ENCODE results near the gene SAMD7.

The SAMD7 gene, protein sequence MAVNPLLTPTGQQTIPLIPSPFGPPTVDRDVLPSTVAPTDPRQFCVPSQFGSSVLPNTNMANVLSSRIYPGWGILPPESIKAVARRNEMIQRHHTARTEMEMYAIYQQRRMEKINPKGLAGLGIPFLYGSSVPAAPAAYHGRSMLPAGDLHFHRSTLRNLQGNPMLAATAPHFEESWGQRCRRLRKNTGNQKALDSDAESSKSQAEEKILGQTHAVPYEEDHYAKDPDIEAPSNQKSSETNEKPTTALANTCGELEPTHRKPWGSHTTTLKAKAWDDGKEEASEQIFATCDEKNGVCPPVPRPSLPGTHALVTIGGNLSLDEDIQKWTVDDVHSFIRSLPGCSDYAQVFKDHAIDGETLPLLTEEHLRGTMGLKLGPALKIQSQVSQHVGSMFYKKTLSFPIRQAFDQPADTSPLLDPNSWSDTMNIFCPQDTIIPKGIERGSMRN

DNA sequence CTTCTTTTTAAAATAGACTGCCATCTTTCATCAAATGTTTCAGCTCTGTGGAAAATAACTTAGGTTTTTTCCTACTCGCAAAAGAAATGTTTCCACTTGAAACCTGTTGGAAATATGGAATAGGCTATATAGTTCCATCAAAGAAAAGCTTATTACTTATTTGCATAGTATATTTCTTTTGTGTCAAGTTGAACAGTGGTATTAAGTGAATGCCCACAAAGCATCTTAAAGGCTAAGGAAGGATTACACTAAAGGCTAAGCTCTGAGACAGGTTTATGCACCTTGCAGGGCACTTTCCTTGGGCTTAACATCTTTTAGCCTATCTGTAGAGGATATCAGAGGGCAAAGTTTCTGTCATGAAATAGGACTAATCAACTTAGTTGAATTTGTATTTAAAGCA, at the start of gene SAMD7:
Gene SAMD7, plus strand, starts transcription at position 301 of the 400 bp plus-strand sequence. CDS start 7,927 bp downstream, outside the sequence.
- no peak for DNase-seq

DNA sequence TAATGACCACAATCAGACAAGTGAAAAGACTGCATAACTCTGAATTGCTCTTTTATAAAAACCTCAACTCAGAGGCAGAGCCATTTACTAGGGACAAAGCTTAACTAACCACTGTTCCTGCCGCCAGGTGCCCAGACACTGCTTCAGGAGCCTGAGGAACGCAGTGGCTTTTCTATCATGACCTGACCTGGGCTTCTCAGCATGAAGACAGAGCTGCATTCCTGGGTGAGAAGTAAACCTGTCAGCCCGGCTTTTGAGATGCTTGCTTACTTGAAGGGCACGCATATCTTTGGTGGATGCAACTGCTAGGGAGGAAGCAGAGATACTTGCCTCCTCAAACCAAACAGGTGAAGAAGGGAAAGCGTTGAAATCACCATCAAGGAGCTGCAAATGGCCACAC, 49.5 kb upstream of the SAMD7 start:
- DNase-seq: no peak

DNA sequence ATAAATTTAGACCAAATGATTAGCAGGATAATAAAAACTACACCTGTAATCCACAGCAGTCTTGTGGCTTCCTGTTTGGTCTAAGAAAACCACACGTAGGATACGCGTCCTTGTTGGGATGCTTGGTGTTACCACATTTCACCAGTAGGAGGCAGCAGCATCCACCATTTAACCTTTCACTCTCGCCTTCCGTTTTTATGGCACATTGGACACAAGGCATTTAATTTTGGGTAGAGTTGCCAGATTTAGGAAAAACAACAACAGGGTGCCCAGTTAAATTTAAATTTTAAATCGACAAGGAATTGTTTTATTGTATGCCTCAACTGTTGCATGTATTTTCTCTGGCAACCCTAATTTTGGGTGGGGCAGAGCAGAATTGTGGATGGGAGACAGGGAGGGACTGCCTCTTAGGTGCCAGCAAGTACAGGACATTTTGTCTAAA, 47.9 kb upstream of the SAMD7 start:
- no peak for DNase-seq

DNA sequence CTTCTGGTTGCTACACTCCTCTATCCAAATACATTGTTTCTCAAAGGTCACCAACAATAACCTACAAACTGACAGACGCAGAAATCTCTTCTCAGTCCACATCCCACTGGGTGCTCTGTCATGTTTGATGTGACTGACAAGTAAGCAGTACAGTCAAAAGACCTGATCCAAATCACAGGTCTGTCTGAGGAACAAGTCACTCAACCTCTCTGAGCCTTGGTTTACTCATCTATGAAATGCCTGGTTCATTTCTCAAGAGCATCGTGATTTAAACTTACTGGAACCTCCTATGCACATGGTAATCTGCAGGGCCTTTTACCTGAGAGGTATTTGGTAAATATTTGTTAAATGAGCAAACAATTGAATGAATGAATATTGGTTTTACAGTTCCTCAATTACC, 47.1 kb upstream of the SAMD7 start:
- DNase-seq: no peak

DNA sequence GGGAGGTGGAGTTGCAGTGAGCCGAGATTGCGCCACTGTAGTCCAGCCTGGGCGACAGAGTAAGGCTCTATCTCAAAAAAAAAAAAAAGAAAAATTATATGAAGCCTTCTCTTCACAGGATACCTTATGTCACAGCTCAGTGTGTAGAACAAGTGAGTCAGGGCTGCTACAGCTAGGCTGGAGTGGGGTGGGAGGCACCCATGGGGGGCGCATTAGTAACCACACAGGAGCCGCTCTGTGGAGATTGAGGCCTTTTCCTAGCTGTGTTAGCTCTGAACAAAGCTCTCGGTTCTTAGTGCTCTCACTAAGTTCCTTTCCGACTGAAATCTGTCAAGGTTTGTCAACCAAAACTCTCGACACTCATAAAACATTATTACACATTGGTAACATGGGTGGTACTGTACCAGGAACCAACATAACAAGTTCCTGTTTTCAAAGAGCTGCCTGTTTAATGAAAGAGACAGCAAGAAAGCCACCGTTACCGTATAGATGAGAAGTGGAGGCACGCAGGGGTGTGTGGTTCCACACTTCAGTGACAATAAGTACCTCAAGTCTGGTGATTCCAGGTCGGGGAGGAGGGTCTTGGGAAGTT, 46.1 kb upstream of the SAMD7 start:
- no peak for DNase-seq

DNA sequence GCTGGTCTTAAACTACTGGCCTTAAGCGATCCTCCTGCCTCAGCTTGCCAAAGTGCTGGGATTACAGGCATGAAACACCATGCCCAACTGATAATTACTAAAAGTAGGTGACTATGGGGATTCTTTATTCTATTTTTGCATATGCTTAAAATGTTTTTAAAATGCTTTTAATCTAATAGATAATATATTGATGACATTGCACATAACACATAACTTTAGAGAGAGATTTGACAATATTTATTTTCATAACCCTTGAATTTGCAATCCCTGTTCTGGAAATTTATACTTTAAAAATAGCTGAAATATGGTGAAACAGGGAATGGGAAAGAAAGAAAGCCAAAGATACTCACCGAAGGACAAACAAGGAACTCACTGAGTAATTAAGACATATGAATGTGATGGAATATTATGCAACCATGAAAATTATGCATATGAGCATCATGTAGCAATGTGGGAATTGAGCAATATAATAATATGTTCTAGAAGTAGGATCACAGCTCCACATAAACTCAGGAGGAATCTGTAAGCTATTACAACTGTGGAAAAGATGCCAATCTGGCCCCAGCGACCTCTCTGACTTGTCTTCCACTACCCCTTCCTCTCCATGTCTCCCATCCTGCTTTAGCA, 43.7 kb upstream of the SAMD7 start:
- no peak for DNase-seq

DNA sequence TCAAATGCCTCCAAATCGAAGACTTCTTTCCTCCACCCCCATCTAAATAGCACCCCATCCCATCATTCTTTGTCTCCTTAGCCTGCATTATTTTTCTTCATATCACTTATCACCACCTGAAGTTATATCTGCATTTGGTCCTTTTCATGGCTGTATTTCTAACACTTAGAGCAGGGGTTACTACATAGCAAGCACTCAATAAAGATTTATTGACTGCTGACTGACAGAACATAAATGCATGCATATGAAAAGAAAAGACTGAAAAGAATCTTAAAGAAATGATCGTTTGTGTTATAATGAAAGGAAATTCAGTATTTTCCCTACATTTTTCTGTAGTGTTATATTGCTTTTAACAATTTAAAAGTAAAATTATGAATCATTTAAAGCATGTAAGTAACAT, 43.0 kb upstream of the SAMD7 start:
- no peak for DNase-seq

DNA sequence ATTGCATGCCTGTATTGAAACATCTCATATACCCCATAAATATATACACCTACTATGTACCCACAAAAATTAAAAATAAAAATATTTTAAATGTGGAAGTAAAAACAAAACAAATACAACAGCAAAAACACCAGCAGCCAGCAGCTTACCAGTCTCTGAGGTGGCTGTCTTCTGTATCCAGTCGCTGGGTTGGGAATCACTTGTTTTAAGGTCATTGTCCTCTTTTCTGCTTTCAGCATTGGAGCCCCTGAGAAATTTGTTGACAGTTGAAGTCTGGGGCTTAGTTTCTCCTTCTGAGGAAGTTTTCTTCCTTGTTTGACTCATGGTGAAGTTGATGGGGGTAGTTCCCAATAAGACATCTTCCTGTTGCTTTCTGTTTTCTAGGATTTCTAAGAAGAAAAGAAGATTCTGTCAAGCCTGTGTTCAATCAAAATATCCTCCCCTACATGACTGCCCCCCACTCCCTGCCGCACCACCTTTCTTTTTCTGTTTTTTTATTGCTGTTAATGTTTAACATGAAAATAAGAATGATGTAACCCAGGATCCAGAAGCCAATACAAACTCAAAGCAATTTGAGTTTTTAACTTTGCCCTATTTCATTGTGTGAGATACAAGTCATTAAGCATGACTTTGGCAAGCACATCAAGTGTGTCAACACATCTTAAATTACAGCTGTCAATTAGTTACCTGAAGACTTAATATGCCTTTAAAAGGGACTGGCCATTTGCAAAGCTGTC, 41.7 kb upstream of the SAMD7 start, which contains the start of gene LRRC31:
Gene LRRC31, minus strand, starts transcription at position 452 of the 737 bp plus-strand sequence. Its CDS starts 128 bp downstream, at position 324.
- DNase-seq: no peak

DNA sequence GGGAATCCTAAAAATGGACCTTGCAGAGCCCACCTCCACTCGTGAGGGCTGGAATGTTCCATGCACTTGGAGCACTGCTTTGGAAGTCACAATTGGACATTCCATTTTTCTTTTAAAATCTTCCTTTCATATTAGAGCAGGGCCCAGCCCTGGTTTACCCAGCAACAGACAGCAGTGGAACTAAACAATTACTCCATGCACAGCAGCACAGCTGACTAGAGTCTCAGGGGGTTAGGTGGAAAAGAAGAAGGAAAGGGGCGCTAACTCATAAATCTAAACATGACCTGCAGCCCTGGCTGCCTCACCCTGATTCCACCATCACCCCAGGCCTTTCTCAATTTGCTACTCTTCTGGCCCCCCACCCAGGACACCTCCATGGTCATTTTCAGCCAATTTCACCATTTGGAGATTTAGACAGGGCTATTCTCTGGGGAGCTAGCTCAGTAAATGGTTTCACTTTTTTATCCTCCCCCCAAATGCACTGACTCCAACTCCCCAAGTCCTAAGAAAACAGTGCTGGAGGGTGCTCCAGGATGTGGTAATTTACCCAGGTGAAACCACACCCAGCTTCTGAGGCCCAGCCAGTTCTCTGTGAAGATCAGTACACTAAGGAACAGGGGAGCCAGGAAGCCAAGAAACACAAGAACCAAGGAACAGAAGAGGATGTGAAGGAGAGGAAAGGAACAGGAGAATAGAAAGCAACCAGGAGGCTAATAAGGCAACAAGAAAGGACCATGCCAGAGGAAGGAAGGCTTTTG, 40.1 kb upstream of the SAMD7 start:
- no peak for DNase-seq

DNA sequence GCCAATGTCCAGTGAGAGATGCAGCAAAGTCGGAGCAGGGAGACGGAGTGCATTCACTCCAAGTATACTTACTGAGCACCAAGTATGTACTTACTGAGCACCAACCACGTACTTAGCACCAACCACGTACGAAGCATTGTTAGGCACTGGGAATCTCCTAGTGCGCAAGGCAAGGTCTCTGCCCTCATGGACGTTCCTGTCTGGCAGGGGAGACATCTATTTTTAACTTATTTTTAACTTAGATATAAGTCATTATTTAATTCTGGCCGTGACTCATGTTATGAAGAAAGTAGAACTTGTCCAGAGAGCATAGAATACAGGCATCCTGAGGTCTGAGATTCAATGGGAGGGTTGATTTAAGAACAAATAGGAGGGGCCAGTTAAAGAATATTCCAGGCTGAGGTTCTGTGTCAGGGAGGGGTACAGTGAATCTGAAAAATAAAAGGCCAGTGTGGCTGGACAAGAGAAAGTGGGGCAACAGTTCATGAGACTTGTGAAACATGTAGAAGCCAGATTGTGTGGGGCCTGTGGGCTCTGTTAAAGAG, 32.3 kb upstream of the SAMD7 start:
- no peak for DNase-seq

DNA sequence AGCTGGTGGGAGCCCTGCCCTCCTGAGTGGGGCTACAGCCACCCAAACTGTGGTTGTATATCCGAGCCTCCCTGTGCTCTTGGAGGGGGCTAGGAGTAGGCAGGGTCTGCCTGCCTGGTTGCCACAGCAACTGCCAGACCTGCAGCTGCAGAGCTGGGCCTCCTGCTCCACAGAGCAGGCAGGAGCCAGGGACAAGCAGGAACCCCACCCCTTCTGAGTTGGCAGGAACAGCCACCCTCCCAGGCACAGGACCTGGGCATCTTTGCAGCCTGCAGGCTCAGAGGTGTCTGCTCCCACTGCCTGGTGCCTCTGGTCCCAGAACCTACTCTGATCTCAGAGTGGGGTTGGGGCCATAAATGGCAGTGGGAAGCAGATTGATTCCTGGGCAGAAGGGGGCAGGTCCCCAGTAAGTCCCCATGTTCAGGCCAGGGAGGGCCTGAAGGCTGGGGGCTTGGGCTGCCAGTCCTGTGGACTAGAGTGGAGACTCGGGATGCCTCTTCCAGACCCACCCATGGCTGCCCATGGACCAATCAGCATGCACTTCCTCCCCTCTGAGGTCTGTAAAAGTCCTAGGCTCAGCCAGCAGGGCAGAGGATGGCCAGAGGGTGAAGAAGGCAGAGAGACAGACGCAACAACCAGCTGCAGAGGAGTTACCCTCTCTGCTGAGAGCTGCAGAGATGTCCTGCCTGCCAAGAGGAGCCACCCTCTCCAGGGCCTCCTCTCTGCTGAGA, 31.4 kb upstream of the SAMD7 start:
- no peak for DNase-seq

DNA sequence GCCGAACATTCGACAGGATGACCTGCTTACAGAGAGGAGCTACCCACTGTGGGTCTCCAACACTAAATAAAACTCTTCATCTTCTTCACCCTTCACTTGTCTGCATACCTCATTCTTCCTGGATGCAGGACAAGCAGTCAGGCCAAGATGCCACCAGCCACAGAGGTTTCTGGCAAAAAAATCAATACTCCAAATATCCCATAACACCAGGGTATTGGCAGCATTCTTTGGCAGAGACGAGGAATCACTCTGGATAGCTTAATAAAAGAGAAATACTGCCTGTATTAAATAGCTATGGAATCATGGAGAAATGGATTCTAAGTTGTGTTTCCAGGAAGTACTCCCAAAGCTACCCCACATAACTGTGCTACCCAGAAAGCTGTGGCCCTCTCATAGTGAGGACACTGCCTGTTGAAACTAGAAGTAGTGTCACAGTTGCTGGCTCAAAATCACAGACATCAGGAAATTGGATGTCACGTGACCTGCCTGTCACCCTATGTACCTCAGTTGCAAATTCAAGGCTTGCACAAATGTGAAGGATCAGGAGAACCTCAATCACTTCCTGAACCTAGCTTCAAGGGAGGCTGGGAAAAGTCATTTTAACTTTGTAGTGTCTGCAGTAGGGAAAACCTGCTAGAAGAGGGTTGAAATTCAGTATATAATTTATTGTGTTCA, 30.7 kb upstream of the SAMD7 start:
- DNase-seq: no peak

DNA sequence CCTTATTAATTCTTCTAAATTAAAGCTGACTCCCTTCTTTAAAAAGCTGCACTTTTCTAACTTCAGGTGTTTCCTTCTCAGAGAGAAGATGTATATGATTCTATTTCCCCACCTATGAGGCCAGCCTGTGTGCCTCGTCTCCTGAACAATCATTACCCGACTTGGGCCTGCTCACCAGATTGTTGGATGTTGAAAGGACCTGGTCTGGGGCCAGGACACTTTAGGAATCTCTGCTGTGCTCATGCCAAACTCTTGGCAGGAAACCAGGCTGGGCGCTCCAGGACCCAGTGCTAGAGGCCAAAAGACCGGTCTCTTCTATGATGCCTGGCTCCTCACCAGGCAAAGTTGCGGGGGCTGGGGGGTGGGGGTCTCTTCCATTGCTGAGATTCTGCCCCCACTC, 24.7 kb upstream of the SAMD7 start:
- DNase-seq: no peak

DNA sequence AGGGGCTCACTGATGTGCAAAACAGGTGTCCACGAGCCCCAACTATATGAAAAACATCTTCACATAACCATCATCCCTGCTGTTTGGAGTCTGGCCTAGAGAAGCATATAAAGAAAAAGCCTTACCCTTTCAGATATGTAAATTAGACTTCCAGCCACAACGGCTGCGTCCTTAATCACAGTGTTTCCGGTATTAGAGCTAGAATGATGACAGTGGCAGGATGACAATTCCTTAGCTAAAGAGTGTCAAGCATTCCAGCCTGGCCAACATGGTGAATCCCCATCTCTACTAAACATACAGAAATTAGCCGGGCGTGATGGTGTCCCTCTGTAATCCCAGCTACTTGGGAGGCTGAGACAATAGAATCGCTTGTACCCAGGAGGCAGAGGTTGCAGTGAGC, 19.5 kb upstream of the SAMD7 start:
- DNase-seq: no peak

DNA sequence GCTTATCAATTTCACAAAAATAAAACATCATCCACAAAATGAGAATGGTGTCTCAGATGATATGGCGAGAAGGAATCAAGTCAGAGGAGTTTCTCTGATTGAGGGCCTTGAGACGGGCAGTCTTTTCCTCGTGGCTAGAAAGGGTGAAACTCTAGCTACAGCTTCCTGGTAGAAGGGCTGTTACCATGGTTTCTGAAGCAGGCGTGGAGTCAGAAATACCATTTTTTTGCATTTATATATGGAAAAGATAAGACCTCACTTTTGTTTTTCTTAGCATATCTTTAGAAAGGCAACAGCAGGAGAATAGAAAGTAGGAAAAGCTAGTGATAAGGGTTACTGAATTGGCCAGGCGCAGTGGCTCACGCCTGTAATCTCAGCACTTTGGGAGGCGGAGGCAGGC, 17.3 kb upstream of the SAMD7 start:
- no peak for DNase-seq

DNA sequence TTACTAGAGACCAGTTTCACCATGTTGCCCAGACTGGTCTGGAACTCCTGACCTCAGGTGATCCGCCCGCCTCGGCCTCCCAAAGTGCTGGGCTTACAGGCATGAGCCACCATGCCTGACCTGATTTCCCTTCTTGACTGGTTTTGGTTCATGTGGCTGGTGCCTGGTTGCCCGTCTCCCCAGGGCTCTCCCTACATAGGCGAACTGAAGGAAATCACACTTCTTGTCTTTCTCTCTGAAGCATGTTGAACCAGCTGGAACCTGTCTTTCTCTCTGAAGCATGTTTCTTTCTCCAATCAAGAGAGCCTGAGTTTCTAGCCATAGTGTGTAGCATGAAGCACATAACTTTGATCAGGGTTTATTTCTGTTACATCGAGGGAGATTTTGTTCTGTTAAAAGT, 16.3 kb upstream of the SAMD7 start:
- no peak for DNase-seq

DNA sequence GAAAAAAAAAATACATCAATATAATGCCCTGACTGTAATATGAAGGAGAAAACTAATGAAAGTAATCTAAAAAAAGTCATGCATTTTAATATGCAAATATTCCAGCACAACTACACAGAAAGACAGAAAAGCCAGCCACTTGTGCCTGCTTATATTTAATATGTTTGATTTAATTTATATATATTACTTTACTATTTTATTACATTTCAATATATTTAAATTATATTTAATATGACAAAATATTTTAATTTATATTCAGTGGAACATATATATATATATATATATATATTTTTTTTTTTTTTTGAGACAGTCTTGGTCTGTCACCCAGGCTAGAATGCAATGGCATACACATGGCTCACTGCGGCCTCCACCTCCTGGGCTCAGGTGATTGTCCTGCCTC, 14.1 kb upstream of the SAMD7 start:
- no peak for DNase-seq

DNA sequence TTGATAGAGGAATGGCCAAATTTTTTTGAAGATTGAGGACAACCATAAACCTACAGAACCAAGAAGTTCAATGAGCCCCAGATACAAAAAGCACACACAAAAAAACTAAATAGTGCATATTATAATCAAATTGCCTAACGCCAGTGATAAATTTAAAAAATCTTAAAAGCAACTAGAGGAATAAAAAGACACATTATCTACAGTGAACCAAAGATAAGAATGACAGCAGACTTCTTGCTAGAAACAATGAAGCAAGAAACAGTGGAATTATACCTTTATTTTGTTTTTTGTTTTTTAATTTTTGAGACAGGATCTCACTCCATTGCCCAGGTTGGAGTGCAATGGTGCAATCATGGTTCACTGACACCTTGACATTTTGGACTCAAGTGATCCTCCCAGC, 9.9 kb upstream of the SAMD7 start:
- no peak for DNase-seq

DNA sequence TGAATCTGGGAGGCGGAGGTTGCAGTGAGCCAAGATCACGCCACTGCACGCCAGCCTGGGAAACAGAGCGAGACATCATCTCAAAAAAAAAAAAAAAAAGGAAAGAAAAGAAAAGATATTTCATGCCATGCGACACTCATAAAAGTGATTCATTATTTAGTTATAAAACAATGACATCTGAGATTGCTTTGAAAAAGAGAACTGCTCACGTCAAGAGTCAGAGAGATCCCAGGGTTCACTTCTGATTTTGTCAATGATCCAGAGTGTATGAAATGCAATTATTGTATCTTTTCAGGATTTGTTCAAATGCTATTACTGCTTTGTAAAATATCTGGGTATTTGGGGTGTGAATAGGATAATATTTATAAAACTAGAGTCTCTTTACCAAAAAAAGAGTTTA, 6.0 kb upstream of the SAMD7 start:
- DNase-seq: no peak

DNA sequence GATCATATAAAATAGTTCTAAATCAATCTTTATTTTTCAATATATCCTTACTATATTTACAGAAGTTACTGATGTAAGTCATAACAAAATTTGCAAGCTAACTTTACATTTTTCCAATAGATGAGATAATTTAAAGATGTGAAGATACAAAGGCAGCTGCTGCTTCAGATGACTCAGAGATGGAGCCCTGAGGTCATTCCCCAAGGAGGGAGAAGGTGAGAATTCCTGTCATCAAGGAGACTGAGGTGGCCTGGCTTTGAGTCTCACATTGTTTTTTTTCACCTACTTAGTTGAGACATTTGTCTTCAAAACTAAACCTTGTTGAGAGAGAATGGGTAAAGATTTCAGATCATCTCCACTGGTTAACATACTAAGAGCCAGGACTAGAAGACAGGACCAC, 3.9 kb upstream of the SAMD7 start:
- DNase-seq: no peak

DNA sequence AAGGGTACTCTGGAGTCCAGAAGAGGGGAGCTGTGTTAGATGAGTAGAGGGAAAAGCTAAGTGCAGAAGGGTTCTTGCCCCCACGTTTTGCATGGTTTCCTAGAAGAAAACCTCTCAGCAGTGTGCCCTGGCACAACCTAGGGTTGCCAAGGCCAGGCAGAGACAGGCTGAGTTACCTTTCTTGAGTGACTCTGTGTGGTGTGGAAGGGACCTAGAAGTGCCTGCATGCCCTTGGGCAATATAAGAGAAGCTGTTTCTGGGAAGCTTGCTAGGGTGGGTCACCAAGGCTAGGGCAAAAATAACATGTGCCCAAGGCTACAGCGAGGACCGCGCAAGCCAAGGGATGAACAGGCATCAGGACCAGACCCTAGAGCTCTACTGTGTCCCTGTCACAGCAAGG, 3.4 kb upstream of the SAMD7 start:
- no peak for DNase-seq

Measured in NCI-H524 treated with DMSO at 0.1 percent for 48 hours (cell line).